ENCODE measurements around the gene NOP16.
"Not testable (repeated sequence)": the region's sequence is repeated elsewhere in the genome, so short reads cannot be mapped to it uniquely, and the experiment has no call there.

Gene NOP16

DNA sequence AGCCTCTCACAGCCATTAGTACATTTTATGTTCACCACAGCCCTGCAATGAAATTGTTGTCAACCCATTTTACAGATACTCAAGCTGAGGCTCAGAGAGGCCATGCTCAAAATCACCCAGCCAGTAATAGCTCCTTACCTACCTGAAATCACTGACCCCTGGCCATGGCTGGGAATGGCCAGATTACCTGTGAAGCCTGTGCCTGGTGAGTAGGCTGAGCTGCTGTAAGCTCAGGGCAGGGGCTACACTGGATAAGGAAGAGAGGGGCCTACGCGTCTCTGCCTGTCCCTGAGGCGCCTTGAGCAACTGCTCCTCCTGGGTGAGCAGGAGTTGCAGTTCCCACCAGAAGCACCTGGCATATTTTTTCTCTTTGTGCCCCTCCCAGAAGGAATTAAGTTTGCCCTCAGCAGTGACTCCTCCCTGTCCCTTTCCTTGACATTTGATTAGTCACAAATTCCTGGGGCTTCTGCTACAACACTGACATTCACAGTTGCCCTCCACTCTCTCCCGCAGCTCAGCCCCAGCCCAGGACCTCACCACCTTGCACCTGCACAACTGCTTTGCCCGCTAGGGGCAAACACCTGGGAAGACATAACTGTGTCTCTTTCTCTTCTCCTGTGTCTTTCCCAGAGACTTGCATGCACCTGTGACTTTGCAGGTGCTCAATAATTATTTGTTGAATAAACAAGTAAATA is 22.2 kb upstream of the NOP16 start:
- DNase-seq (ENCODE audit: low read depth in 4 of 4, low spot score in 1 of 4), result no peak

DNA sequence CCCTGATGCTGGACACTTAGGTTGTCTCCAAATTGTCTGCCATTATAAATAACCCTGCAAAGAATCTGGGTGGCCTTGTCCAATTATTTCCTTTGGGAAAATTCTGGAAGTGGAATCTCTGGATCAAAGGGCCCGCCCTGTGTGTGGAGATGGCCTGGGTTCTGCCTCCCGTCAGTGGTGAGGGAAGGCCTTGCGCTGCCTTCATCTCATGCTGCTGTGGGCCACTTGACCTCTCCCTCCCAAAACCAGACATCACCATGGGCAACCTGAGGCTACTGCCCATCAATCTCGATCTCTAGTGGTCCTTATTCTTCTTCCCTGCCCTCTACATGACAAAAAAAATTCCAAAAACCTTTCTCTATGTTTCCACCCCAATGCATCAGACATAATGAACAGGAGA is 21.4 kb upstream of the NOP16 start:
- DNase-seq (ENCODE audit: low read depth in 4 of 4, low spot score in 1 of 4), result no peak

GRCh38 chr5:176408590-176408989 is 20.2 kb upstream of the NOP16 start:
- no peak for DNase-seq (ENCODE audit: low read depth in 4 of 4, low spot score in 1 of 4)

DNA sequence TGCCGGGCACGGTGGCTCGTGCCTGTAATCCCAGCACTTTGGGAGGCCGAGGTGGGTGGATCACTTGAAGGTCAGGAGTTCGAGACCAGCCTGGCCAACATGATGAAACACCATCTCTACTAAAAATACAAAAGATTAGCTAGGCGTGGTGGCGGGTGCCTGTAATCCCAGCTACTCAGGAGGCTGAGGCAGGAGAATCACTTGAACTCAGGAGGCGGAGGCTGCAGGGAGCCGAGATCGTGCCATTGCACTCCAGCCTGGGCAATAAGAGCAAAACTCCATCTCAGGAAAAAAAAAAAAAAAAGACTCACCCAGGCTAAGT is 19.8 kb upstream of the NOP16 start:
- not testable (repeated sequence) for DNase-seq (ENCODE audit: low read depth in 4 of 4, low spot score in 1 of 4)

DNA sequence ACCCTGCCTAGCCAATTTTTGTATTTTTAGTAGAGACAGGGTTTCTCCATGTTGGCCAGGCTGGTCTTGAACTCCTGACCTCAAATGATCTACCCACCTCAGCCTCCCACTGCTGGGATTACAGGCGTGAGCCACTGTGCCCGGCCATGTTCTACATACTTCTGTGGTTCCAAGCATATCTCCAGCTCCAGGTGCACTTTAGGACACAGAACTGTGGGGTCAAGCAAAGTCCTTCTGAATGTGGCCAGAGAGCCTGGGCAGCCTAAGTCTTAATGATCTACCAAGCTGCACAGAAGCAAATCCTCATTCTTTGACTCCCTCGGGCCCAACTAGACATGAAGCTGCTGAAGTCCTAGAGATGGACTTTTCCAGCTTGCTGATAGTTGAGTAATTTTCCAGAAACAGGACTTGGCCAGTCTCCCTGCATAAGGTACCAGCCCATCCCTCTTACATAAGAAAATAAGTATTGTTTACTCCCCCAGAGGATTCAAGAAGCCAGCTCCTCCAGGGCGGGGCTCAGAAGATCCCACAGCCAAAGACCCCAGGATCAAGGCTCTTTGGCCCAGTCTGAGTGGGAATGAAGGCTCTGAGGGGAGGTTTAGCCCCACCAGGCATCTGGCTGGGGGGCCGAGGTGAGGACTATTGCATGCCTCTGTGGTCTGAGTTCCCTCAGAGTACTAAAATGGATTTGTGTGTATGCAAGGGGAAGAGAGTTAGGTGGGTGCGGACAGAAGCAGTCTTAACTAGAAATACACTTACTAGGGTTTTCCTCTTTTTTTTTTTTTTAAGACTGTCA is 19.3 kb upstream of the NOP16 start:
- no peak for DNase-seq (ENCODE audit: low read depth in 4 of 4, low spot score in 1 of 4)

DNA sequence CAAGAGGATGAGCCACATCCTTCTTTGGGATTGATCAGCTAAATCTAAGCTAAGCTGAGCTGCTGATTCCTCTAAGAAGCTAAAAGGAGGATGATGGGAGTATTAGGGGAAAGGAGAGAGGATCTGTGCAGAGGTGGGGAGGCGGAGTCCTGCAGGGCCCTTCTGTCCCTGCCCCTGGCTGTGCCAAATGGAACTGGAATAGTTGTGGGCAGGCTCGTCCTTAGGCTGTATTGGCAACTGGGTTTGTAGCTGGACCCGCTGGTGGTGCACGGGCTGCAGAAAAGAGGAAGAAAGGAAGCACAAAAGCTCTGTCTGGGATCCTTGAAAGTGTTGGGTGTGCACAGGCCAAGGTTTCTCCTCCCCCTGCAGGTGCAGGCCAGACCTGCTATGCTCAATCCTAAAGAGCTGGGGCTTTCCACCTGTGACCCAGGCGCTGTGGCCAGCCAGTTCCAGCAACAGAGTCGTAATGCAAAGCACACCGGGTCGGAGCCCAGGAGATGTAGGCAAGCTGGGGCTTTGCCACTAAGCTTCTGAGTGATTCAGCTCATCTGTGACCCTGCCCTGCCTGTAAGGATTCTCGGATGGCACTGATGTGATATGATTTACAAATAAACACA is 18.1 kb upstream of the NOP16 start:
- DNase-seq (ENCODE audit: low read depth in 4 of 4, low spot score in 1 of 4), result no peak

- no peak for DNase-seq (ENCODE audit: low read depth in 4 of 4, low spot score in 1 of 4)
Observed at GRCh38 chr5:176405656-176406435, 17.4 kb upstream of the NOP16 start.

- no peak for DNase-seq (ENCODE audit: low read depth in 4 of 4, low spot score in 1 of 4)
Observed at GRCh38 chr5:176401281-176402205, 13.1 kb upstream of the NOP16 start.

- no peak for DNase-seq (ENCODE audit: low read depth in 4 of 4, low spot score in 1 of 4)
Observed at GRCh38 chr5:176400382-176401156, 12.2 kb upstream of the NOP16 start.

- no peak for DNase-seq (ENCODE audit: low read depth in 4 of 4, low spot score in 1 of 4)
Observed at GRCh38 chr5:176397736-176398420, 9.5 kb upstream of the NOP16 start.

- DNase-seq (ENCODE audit: low read depth in 4 of 4, low spot score in 1 of 4), result no peak
Observed at GRCh38 chr5:176396330-176396729, 7.9 kb upstream of the NOP16 start.

DNA sequence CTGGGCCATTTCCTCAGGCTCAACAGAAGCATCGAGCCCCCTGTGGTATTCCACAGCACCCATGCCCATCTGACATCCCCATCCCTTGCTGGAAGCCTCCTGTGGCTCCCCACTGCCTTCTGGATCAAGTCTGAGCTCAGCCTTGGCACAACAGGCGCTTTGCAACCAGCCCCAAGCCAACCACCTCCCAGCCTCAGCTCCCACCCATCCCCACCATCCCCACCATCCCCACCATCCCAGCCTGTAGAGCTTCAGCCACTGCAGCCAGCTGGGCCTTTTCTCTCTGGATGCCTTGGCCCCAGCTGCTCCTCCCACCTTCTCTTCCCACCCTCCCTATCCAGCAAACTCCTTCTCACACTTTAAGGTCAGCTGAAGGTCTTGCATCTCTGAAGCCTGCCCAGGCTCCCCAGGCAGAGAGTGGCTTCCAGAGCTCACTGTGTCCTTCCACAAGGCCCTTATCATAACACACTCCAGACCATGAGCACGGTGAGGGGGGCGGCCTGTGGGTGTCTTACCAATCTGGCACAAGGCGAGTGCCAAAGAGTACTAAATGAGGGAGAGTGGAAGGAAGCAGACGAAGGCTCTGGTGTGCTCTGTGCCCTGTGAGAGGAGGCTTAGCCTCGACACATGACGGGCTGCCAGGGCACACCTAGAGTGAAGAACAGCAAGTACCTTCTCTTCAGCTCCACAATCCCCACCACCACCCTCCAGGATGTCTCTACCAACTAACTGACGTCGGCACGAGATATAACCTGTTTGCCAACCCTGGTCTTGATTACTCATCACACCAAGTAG is 6.7 kb upstream of the NOP16 start:
- DNase-seq (ENCODE audit: low read depth in 4 of 4, low spot score in 1 of 4), result no peak

DNA sequence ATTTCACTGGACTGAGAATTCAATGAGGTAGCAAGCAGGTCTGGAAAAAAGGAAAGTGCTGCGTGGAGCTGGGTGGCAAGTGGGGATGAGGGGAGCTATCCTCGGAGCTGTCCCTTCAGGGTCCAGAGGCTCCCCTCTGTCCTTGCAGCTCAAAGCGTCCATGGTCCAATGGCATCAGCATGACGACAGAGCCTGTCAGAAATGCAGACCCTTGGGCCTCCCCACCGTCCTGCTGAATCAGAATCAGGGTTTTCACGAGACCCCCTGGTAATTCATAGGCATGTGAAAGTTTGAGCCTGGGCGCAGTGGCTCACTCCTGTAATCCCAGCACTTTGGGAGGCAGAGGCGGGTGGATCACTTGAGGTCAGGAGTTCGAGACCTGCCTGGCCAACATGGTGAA is 5.7 kb upstream of the NOP16 start:
- no peak for DNase-seq (ENCODE audit: low read depth in 4 of 4, low spot score in 1 of 4)

DNA sequence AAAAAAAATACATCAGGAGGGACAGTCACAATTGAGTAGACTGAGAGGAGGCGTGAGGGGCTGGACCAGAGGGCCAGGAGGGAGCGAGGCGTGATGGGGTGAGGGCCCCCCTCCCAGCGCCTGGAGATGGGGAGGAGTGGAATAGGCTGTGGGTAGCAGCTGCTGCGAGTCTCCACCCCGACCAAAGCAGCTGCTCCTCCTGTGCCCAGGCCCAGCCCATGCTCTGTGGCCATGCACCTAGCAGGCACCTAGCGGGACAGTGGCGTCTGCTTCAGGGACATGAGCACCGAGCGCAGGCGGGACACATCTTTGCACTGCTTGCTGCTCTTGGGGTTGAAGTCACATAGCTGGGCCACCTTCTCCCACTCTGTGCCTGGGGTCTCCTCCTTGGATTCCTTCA is 4.1 kb upstream of the NOP16 start:
- no peak for DNase-seq (ENCODE audit: low read depth in 4 of 4, low spot score in 1 of 4)

DNA sequence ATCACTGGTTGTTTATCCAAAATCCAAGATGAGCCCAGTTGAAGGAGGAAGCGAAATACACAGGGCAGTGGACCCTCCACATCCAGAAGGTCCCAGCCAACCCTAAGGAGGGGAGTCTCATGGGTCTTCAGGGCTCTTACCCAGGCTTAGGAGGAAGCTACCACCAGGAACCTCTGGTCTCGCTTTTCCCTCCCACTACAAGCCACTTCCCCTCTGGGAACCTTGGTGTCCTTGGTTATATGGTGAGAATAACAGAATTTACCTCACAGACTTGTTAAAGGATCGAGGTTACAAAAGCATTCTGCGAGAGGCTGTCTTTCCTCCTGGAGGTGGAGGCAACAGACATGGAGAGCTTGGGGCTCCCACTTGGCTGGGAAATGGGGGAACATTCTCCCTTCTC is 3.6 kb upstream of the NOP16 start:
- DNase-seq (ENCODE audit: low read depth in 4 of 4, low spot score in 1 of 4), result no peak

GRCh38 chr5:176391479-176391878 is 3.1 kb upstream of the NOP16 start:
- no peak for DNase-seq (ENCODE audit: low read depth in 4 of 4, low spot score in 1 of 4)

DNA sequence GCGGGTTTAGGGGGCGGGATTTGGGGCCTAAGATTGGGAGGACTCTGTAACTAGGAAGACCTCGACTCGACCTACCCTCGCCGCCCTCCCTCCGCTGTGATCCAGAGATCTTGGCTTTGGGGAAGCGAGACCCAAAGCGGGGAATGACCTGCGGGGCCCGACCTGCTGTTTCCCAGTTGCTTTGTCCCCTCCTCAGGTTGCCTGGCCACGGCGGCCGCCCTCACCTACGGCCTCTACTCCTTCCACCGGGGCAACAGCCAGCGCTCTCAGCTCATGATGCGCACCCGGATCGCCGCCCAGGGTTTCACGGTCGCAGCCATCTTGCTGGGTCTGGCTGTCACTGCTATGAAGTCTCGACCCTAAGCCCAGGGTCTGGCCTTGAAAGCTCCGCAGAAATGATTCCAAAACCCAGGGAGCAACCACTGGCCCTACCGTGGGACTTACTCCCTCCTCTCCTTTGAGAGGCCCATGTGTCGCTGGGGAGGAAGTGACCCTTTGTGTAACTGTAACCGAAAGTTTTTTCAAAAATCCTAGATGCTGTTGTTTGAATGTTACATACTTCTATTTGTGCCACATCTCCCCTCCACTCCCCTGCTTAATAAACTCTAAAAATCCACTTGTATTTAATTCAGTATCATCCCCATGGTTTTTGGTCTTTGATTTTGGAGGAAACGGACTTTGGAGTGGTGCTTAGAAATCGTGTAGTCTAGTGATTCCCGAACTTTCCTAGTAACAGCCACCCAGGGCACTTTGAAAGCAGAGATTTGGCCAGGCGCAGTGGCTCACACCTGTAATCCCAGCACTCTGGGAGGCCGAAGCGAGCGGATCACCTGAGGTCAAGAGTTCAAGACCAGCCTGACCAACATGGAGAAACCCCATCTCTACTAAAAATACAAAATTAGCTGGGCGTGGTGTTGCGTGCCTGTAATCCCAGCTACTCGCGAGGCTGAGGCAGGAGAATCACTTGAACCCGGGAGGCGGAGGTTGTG is 1.0 kb upstream of the NOP16 start:
- no peak for DNase-seq (ENCODE audit: low read depth in 4 of 4, low spot score in 1 of 4)

Measured in stimulated activated CD4-positive, alpha-beta T cell treated with anti-CD3 and anti-CD28 coated beads, Interleukin-1b, Interleukin-23, amount 100 ng/mL, for 24 hours (primary cell).